ENCODE measurements around the gene BASP1.

DNA sequence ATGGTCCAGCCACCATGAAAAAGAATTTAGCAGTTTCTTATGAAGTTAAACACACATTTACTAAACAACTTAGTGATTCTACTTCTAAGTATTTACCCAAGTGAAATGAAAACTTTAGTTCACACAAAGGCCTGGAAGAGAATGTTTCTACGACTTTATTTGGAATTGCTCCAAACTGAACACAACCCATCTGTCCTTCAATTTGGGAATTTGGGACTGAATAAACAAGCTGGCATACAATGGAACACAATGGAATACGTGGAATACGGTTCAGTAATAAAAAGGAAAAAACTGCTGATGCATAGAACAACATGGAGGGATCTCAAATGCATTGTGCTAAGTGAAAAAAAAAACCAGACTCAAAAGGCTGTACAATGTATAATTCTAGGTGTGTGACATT, 44.6 kb upstream of the BASP1 start:
- TF ChIP-seq POLR2A (IDR thresholded peaks at IDR 0.05) = no peak
- no peak for TF ChIP-seq CTCF (IDR thresholded peaks at IDR 0.05)
